Astrocyte (in vitro differentiated cells and primary cell): Measurements from ENCODE around the gene CENPB. TPM values are rescaled to one million over a fixed set of nuclear protein-coding genes. Genes with fewer than 3 reads are reported as not detected.

ENCODE experiments used
- DNase-seq: peaks from one replicate; pipeline ENCODE4 v3.0.0-alpha.2; 2010; ENCODE audit warnings: low read depth
- FAIRE-seq: peaks from 2 replicates; lab custom pipeline; 2011; peaks lifted over from hg19 to GRCh38; lab: Jason Lieb, UNC
- H2AFZ ChIP-seq: 2 replicates; pipeline ENCODE4 v1.6.0; 2012; ENCODE audit warnings: low read depth, low read length, inconsistent platforms
- H3K27ac ChIP-seq: 2 replicates; pipeline ENCODE4 v1.5.1; 2011; ENCODE audit warnings: low read depth, low read length, inconsistent platforms
- H3K27me3 ChIP-seq: 2 replicates; pipeline ENCODE4 v1.6.0; 2011; ENCODE audit warnings: low read length, inconsistent platforms; ENCODE audit not compliant: insufficient read depth
- H3K36me3 ChIP-seq: 2 replicates; pipeline ENCODE4 v1.5.1; 2011; ENCODE audit warnings: low read length, inconsistent platforms; ENCODE audit not compliant: insufficient read depth
- H3K4me1 ChIP-seq: 2 replicates; pipeline ENCODE4 v1.5.1; 2011; ENCODE audit warnings: low read length, inconsistent platforms; ENCODE audit not compliant: insufficient read depth
- H3K4me2 ChIP-seq: 2 replicates; pipeline ENCODE4 v1.6.0; 2012; ENCODE audit warnings: low read length, inconsistent platforms
- H3K4me3 ChIP-seq: 2 replicates; pipeline ENCODE4 v1.5.1; 2011; ENCODE audit warnings: low read depth, mild to moderate bottlenecking, low read length, inconsistent platforms; ENCODE audit not compliant: insufficient read depth
- H3K79me2 ChIP-seq: 2 replicates; pipeline ENCODE4 v1.6.0; 2012; ENCODE audit warnings: mild to moderate bottlenecking, low read length, inconsistent platforms; ENCODE audit not compliant: insufficient read depth
- H3K9ac ChIP-seq: 2 replicates; pipeline ENCODE4 v1.6.0; 2012; ENCODE audit warnings: mild to moderate bottlenecking, low read length, inconsistent platforms
- H3K9me3 ChIP-seq: 2 replicates; pipeline ENCODE4 v1.5.1; 2012; ENCODE audit warnings: low read depth, mild to moderate bottlenecking, low read length, inconsistent platforms; ENCODE audit not compliant: insufficient read depth
- H4K20me1 ChIP-seq: 2 replicates; pipeline ENCODE4 v1.6.0; 2012; ENCODE audit warnings: low read length, inconsistent platforms; ENCODE audit not compliant: insufficient read depth
- H3K27ac Mint-ChIP-seq: one replicate; pipeline ENCODE4 v1.8.0; 2021; ENCODE audit warnings: mild to moderate bottlenecking, mixed read lengths; ENCODE audit not compliant: unreplicated experiment
- H3K27me3 Mint-ChIP-seq: one replicate; pipeline ENCODE4 v1.8.0; 2021; ENCODE audit warnings: low read depth, mixed read lengths; ENCODE audit not compliant: unreplicated experiment
- H3K36me3 Mint-ChIP-seq: one replicate; pipeline ENCODE4 v1.8.0; 2021; ENCODE audit warnings: low read depth, mixed read lengths; ENCODE audit not compliant: unreplicated experiment
- H3K4me1 Mint-ChIP-seq: one replicate; pipeline ENCODE4 v1.8.0; 2021; ENCODE audit warnings: low read depth, mixed read lengths; ENCODE audit not compliant: unreplicated experiment
- H3K4me3 Mint-ChIP-seq: one replicate; pipeline ENCODE4 v1.8.0; 2021; ENCODE audit warnings: mild to moderate bottlenecking, moderate library complexity, mixed read lengths; ENCODE audit not compliant: unreplicated experiment
- H3K9me3 Mint-ChIP-seq: one replicate; pipeline ENCODE4 v1.8.0; 2021; ENCODE audit warnings: mild to moderate bottlenecking, mixed read lengths; ENCODE audit not compliant: unreplicated experiment
- EZH2 ChIP-seq: IDR thresholded peaks from 2 replicates; pipeline ENCODE4 v1.6.1; 2012; ENCODE audit warnings: mild to moderate bottlenecking, low read length, inconsistent platforms; ENCODE audit not compliant: insufficient read depth
- total RNA-seq: library from RNA; stranded (reverse); gene quantifications from 2 replicates; pipeline ENCODE4 v1.2.1, GENCODE V29; 2021
- TF ChIP-seq, protein P1 (sequence below): IDR thresholded peaks from 2 replicates; pipeline ENCODE4 v1.5.1; 2011; ENCODE audit warnings: low read depth, mild to moderate bottlenecking, inconsistent platforms, low read length, moderate library complexity; ENCODE audit not compliant: insufficient read depth

Gene CENPB
- total RNA-seq, 1 donor from 2014 or later: 39.1 TPM

DNA sequence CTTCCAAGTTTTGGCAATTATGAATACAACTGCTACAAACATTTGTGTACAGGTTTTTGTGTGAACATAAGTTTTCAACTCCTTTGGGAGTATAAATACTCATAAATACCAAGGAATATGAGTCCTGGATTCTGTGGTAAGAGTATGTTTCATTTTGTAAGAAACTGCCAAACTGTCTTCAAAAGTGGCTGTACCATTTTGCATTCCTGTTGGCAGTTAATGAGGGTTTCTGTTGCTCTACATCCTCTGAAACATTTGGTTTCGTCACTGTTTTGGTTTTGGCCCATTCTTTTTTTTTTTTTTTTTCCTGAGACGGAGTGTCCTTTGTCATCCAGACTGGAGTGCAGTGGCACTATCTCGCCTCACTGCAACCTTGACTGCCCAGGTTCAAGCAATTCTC lies 42.3 kb upstream of the CENPB start:
- TF ChIP-seq, protein P1, sequence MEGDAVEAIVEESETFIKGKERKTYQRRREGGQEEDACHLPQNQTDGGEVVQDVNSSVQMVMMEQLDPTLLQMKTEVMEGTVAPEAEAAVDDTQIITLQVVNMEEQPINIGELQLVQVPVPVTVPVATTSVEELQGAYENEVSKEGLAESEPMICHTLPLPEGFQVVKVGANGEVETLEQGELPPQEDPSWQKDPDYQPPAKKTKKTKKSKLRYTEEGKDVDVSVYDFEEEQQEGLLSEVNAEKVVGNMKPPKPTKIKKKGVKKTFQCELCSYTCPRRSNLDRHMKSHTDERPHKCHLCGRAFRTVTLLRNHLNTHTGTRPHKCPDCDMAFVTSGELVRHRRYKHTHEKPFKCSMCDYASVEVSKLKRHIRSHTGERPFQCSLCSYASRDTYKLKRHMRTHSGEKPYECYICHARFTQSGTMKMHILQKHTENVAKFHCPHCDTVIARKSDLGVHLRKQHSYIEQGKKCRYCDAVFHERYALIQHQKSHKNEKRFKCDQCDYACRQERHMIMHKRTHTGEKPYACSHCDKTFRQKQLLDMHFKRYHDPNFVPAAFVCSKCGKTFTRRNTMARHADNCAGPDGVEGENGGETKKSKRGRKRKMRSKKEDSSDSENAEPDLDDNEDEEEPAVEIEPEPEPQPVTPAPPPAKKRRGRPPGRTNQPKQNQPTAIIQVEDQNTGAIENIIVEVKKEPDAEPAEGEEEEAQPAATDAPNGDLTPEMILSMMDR: no peak
- no peak for TF ChIP-seq EZH2
- H3K27ac Mint-ChIP-seq: no peak overlapping the region

DNA sequence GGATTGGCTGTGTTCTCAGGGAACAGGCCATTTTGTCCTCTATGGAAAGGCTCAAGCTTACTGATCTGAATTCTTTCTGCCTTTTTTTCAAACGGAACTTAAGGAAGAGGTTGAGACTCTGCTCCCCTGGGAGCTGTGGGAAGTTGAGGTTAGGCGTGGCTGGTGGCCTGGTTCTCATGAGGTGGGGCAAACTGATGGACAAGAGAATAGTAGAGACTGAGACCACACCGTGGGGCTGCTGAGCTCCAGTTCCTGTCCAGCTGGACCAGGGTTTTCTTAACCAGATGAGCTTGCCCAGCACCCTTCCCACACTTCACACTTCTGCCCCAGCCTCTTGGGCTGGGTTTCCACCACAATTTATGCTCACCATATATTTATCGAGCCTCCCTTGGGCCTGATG lies 39.9 kb upstream of the CENPB start:
- H3K79me2 ChIP-seq: peaks cover 7% of the 10 kb centered on the region
- H3K27me3 ChIP-seq: no peaks in the 10 kb centered on the region
- H3K9ac ChIP-seq: no peak overlapping the region
- H3K36me3 ChIP-seq: peaks cover 11% of the 10 kb centered on the region
- H3K4me2 ChIP-seq: no peak overlapping the region
- DNase-seq: no peak
- no peaks in the 10 kb centered on the region for H3K9me3 ChIP-seq
- Mint-ChIP-seq H3K36me3 (peaks cover 10% of the 10 kb centered on the region), H3K4me1 (peaks cover 4% of the 10 kb centered on the region), H3K27ac (no peak overlapping the region), H3K27me3 (no peaks in the 10 kb centered on the region), H3K9me3 (no peaks in the 10 kb centered on the region), H3K4me3 (no peak overlapping the region)
- H3K4me1 ChIP-seq: peaks cover 2% of the 10 kb centered on the region
- no peak overlapping the region for H2AFZ ChIP-seq
- no peak for FAIRE-seq
- no peaks in the 10 kb centered on the region for H4K20me1 ChIP-seq
- no peak overlapping the region for H3K4me3 ChIP-seq
- TF ChIP-seq EZH2: no peak
- TF ChIP-seq, protein P1: no peak
- no peak overlapping the region for H3K27ac ChIP-seq

More for the DNA sequence above, 42.3 kb upstream of the CENPB start:
- no peaks in the 10 kb centered on the region for H3K79me2 ChIP-seq
- no peaks in the 10 kb centered on the region for H3K9me3 ChIP-seq
- FAIRE-seq: no peak
- H2AFZ ChIP-seq: no peak overlapping the region
- no peak overlapping the region for H3K27ac ChIP-seq
- no peak overlapping the region for H3K9ac ChIP-seq
- H3K4me3 ChIP-seq: no peak overlapping the region
- H4K20me1 ChIP-seq: no peaks in the 10 kb centered on the region
- H3K36me3 ChIP-seq: peaks cover 2% of the 10 kb centered on the region
- DNase-seq: no peak
- no peaks in the 10 kb centered on the region for H3K27me3 ChIP-seq
- H3K4me1 ChIP-seq: no peaks in the 10 kb centered on the region
- no peaks in the 10 kb centered on the region for H3K4me1 Mint-ChIP-seq
- H3K9me3 Mint-ChIP-seq: no peaks in the 10 kb centered on the region
- no peak overlapping the region for H3K4me3 Mint-ChIP-seq
- H3K36me3 Mint-ChIP-seq: peaks cover 10% of the 10 kb centered on the region
- H3K27me3 Mint-ChIP-seq: no peaks in the 10 kb centered on the region
- H3K4me2 ChIP-seq: no peak overlapping the region

DNA sequence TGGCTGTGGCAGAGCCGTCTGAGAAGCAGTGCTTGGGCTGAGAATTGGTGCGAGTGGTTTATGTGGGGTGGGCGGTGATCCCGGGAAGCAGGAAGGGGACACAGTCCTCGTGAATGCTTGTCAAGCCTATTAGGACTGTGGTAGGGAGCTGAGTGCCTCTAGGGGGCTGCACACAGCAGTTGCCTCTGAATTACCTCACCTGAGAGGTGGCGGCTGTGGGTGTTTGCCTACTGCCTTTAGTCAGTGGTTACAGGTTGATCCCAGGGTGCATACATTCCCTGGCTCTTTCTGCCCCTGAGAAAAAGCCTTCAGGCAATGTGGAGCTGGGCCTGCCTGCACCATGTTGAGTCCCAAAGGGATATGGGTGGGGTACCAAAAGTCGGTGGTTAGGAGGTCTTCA lies 39.0 kb upstream of the CENPB start:
- no peak overlapping the region for H3K9ac ChIP-seq
- H3K36me3 ChIP-seq: peaks cover 11% of the 10 kb centered on the region
- DNase-seq (no peak), FAIRE-seq (no peak)
- no peak overlapping the region for H3K4me3 ChIP-seq
- no peaks in the 10 kb centered on the region for H4K20me1 ChIP-seq
- peaks cover 4% of the 10 kb centered on the region for H3K4me1 Mint-ChIP-seq
- no peak overlapping the region for H3K4me2 ChIP-seq
- no peak overlapping the region for H3K4me3 Mint-ChIP-seq
- no peaks in the 10 kb centered on the region for H3K9me3 Mint-ChIP-seq
- no peak overlapping the region for H3K27ac ChIP-seq
- no peak overlapping the region for H3K27ac Mint-ChIP-seq
- peaks cover 7% of the 10 kb centered on the region for H3K4me1 ChIP-seq
- no peaks in the 10 kb centered on the region for H3K27me3 ChIP-seq
- TF ChIP-seq EZH2: no peak
- TF ChIP-seq, protein P1: no peak
- no peaks in the 10 kb centered on the region for H3K27me3 Mint-ChIP-seq
- H2AFZ ChIP-seq: no peak overlapping the region
- H3K36me3 Mint-ChIP-seq: peaks cover 10% of the 10 kb centered on the region
- H3K9me3 ChIP-seq: no peaks in the 10 kb centered on the region
- H3K79me2 ChIP-seq: peaks cover 15% of the 10 kb centered on the region
